Astrocyte of the spinal cord (primary cell): ENCODE results near the gene ANAPC16.
"Not testable (repeated sequence)": the region's sequence is repeated elsewhere in the genome, so short reads cannot be mapped to it uniquely, and the experiment has no call there.

ENCODE experiments used
- DNase-seq: peaks from one replicate; pipeline ENCODE4 v3.0.0; 2011; ENCODE audit warnings: low read depth, low spot score
- H3K4me3 ChIP-seq: 2 replicates; pipeline ENCODE4 v1.5.1; 2011; ENCODE audit warnings: low read depth, mild to moderate bottlenecking, low read length, moderate library complexity
- in situ Hi-C: cut with HindIII; loops from 2 replicates; pipeline ENCODE4 v1.10.0; 2017; ENCODE audit warnings: low sequenced_read_pairs
- TF ChIP-seq, protein P1 (sequence below): IDR thresholded peaks from 2 replicates; pipeline ENCODE4 v1.5.1; 2012; ENCODE audit warnings: low read depth, mild to moderate bottlenecking, low read length, inconsistent platforms

Gene ANAPC16

GRCh38 chr10:72206511-72207229, 9.1 kb upstream of the ANAPC16 start:
- in situ Hi-C loops, result no loop called here
- TF ChIP-seq, protein P1, sequence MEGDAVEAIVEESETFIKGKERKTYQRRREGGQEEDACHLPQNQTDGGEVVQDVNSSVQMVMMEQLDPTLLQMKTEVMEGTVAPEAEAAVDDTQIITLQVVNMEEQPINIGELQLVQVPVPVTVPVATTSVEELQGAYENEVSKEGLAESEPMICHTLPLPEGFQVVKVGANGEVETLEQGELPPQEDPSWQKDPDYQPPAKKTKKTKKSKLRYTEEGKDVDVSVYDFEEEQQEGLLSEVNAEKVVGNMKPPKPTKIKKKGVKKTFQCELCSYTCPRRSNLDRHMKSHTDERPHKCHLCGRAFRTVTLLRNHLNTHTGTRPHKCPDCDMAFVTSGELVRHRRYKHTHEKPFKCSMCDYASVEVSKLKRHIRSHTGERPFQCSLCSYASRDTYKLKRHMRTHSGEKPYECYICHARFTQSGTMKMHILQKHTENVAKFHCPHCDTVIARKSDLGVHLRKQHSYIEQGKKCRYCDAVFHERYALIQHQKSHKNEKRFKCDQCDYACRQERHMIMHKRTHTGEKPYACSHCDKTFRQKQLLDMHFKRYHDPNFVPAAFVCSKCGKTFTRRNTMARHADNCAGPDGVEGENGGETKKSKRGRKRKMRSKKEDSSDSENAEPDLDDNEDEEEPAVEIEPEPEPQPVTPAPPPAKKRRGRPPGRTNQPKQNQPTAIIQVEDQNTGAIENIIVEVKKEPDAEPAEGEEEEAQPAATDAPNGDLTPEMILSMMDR, result no peak
- no peak for DNase-seq
- H3K4me3 ChIP-seq, result no peak overlapping the region

DNA sequence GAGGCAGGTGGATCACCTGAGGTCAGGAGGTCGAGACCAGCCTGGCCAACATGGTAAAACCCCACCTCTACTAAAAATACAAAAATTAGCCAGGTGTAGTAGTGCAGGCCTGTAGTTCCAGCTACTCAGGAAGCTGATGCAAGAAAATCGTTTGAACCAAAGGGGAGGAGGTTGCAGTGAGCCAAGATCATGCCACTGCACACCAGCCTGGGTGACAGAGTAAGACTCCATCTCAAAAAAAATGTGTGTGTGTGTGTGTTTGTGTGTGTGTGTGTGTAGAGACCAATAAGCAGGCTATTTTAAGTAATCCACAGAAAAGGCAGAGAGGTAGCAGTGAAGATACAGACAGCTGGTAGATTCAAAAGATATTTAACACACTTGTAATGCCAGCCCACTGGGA, 7.3 kb upstream of the ANAPC16 start:
- H3K4me3 ChIP-seq, in situ Hi-C loops, DNase-seq: not testable (repeated sequence)

- DNase-seq, in situ Hi-C loops, H3K4me3 ChIP-seq: not testable (repeated sequence)
Measured at GRCh38 chr10:72211381-72211780, 4.4 kb upstream of the ANAPC16 start.

DNA sequence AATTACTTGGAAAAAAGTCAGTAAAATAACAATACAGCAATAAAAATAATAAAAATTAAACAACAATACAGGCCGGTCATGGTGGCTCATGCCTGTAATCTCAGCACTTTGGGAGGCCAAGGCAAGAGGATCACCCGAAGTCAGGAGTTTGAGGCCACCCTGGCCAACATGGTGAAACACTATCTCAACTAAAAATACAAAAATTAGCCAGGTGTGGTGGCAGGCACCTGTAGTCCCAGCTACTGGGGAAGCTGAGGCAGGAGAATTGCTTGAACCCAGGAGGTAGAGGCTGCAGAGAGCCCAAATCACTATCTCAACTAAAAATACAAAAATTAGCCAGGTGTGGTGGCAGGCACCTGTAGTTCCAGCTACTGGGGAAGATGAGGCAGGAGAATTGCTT, 4.0 kb upstream of the ANAPC16 start:
- H3K4me3 ChIP-seq, in situ Hi-C loops, DNase-seq: not testable (repeated sequence)

DNA sequence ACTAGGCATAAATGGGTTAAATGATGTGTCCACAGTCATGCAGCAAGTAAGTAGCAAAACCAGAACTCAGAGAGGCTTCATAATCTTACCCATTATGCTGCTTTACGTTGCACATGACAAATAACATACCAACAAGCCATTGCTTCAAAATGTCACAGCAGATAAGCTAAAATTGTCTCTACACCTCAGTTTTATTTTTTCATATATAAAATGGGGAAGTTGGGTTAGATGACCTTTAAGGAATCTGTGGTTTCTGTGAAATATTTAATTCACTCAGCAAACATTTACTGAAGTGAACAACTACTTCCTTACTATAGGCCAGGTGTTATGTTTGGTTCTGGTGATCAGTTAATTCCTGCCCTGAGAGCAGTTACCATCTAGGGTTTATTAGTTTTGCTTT, 2.5 kb downstream of the ANAPC16 start:
- no peak overlapping the region for H3K4me3 ChIP-seq
- TF ChIP-seq, protein P1, result no peak
- no peak for DNase-seq
- in situ Hi-C loops, result no loop called here

GRCh38 chr10:72218726-72219125, 2.9 kb downstream of the ANAPC16 start:
- TF ChIP-seq, protein P1, result no peak
- in situ Hi-C loops, result no loop called here
- DNase-seq, result no peak
- no peak overlapping the region for H3K4me3 ChIP-seq

- no peak for DNase-seq
- in situ Hi-C loops, result no loop called here
- no peak overlapping the region for H3K4me3 ChIP-seq
- TF ChIP-seq, protein P1, result no peak
Measured at GRCh38 chr10:72219235-72219814, 3.5 kb downstream of the ANAPC16 start.

DNA sequence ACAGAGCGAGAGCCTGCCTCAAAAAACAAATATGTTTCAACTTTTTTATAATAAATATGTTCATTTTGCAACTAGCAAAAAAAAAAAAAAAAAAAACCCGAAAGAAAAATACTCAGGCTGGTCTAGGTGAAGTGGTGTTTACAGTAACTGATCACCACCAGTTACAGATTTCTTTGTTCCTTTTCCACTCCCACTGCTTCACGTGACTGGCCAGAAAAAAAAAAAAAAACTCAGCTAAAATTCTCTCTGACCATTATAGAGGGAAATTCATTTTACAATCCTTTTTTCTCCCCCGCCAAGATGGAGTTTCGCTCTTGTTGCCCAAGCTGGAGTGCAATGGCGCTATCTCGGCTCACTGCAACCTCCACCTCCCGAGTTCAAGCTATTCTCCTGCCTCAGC, 4.8 kb downstream of the ANAPC16 start:
- TF ChIP-seq, protein P1, result no peak
- no peak overlapping the region for H3K4me3 ChIP-seq
- no peak for DNase-seq
- in situ Hi-C loops, result no loop called here
